WERI-Rb-1 (cell line): ENCODE data around the gene NMNAT3.

Experiments used
- DNase-seq: peaks from one replicate; pipeline ENCODE4 v3.0.0-alpha.2; 2020
- H3K27ac ChIP-seq: fragments of 250-450 bp; sonication (Bioruptor Pico); 2 replicates; pipeline ENCODE4 v1.5.1; 2020; ENCODE audit warnings: mild to moderate bottlenecking, moderate library complexity
- H3K27me3 ChIP-seq: fragments of 250-450 bp; sonication (Bioruptor Pico); 2 replicates; pipeline ENCODE4 v1.5.1; 2021; ENCODE audit warnings: mild to moderate bottlenecking, low read depth, moderate library complexity; ENCODE audit not compliant: insufficient read depth, severe bottlenecking
- H3K36me3 ChIP-seq: fragments of 250-450 bp; sonication (Bioruptor Pico); 2 replicates; pipeline ENCODE4 v1.5.1; 2020; ENCODE audit warnings: mild to moderate bottlenecking, moderate library complexity
- H3K4me3 ChIP-seq: 2 replicates; pipeline ENCODE4 v1.5.1; 2011; ENCODE audit warnings: low read depth, mild to moderate bottlenecking, control low read depth, low read length
- H3K9me3 ChIP-seq: fragments of 250-450 bp; sonication (Bioruptor Pico); 2 replicates; pipeline ENCODE4 v1.5.1; 2021; ENCODE audit warnings: mild to moderate bottlenecking, moderate library complexity; ENCODE audit not compliant: severe bottlenecking
- TF ChIP-seq, protein P1 (sequence below): IDR thresholded peaks from 2 replicates; pipeline ENCODE4 v1.5.1; 2011; ENCODE audit warnings: low read depth, mild to moderate bottlenecking, control low read depth, inconsistent platforms, low read length

Gene NMNAT3

DNA sequence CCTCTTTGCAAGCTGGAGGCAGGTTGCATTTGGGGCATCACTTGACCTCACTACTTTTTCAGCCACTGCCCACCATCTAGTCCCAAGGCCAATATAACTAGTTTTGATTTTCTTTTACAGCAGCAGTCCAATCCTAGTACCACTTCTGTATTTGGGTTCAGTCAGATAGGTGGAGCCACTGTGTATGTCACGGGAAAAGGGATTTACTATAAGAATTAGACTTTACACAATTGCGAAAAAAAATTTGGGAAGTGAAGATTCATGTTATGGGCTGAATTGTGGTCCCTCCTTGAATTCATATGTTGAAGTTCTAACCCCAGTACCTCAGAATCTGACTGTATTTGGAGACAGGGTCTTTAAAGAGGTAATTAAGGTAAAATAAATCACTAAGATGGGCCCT lies 37.4 kb upstream of the NMNAT3 start:
- TF ChIP-seq, protein P1, sequence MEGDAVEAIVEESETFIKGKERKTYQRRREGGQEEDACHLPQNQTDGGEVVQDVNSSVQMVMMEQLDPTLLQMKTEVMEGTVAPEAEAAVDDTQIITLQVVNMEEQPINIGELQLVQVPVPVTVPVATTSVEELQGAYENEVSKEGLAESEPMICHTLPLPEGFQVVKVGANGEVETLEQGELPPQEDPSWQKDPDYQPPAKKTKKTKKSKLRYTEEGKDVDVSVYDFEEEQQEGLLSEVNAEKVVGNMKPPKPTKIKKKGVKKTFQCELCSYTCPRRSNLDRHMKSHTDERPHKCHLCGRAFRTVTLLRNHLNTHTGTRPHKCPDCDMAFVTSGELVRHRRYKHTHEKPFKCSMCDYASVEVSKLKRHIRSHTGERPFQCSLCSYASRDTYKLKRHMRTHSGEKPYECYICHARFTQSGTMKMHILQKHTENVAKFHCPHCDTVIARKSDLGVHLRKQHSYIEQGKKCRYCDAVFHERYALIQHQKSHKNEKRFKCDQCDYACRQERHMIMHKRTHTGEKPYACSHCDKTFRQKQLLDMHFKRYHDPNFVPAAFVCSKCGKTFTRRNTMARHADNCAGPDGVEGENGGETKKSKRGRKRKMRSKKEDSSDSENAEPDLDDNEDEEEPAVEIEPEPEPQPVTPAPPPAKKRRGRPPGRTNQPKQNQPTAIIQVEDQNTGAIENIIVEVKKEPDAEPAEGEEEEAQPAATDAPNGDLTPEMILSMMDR: no peak
- H3K9me3 ChIP-seq: no peaks in the 10 kb centered on the region
- no peak overlapping the region for H3K4me3 ChIP-seq
- no peaks in the 10 kb centered on the region for H3K27me3 ChIP-seq
- no peaks in the 10 kb centered on the region for H3K36me3 ChIP-seq
- no peak for DNase-seq
- no peak overlapping the region for H3K27ac ChIP-seq

DNA sequence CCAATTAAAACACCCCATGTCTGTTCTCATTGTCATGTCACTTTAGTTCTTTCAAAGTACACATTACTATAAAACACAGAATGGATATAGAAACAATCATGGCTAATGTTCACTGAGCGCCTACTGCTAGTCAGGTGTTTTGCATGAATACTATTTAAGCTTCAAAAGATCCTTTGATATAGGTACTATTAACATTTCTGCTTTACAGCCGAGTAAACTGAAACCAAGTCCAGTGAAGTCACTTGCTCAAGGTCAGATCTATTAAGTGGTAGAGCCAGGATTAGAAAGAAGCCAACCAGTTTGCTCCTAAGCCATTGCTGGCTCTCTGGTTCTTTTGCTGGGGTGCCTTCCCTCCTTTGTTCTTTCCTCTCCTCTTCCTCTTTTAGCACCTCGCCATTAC lies 32.4 kb upstream of the NMNAT3 start:
- Histone ChIP-seq H3K27ac (no peak overlapping the region), H3K9me3 (no peaks in the 10 kb centered on the region), H3K27me3 (no peaks in the 10 kb centered on the region), H3K36me3 (no peaks in the 10 kb centered on the region), H3K4me3 (no peak overlapping the region)
- TF ChIP-seq, protein P1: no peak
- no peak for DNase-seq

DNA sequence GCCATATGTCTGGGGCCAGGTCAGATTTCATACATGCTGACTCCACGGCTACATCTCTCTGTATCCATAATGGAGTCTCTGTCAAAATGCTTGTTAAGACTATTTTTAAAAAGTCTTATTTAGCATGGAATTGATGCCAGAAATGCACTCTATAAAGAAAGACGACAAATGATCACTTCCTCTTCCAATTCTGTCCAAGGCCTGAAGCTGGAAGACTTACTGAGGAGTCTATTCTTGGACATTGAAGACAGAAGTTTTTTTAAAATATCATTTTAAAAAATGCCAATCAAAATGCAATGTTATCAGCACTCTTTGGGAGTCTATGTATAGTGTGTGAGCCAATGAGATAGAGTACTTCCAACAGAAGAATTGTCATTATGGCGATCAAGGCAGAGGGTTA lies 27.9 kb upstream of the NMNAT3 start:
- H3K36me3 ChIP-seq: no peaks in the 10 kb centered on the region
- no peak overlapping the region for H3K27ac ChIP-seq
- no peaks in the 10 kb centered on the region for H3K9me3 ChIP-seq
- H3K27me3 ChIP-seq: no peaks in the 10 kb centered on the region
- no peak for DNase-seq
- TF ChIP-seq, protein P1: no peak
- no peak overlapping the region for H3K4me3 ChIP-seq

DNA sequence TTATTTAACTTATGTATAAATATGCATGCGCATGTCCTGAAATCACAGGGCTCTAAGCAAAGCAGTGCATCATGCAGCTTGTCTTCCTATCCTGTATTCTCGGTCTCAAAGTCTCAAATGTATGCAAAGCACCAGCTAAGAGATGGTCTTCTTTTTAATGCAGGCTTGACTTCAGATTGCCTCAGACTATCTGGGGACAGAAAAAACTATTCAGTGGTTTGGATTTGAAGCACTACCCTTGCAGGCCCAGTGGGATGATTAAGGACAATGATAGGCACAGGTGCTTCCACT lies 18.5 kb upstream of the NMNAT3 start:
- Histone ChIP-seq H3K27me3 (no peaks in the 10 kb centered on the region), H3K9me3 (no peaks in the 10 kb centered on the region), H3K36me3 (no peaks in the 10 kb centered on the region), H3K27ac (no peak overlapping the region), H3K4me3 (no peak overlapping the region)
- DNase-seq: no peak
- TF ChIP-seq, protein P1: no peak

DNA sequence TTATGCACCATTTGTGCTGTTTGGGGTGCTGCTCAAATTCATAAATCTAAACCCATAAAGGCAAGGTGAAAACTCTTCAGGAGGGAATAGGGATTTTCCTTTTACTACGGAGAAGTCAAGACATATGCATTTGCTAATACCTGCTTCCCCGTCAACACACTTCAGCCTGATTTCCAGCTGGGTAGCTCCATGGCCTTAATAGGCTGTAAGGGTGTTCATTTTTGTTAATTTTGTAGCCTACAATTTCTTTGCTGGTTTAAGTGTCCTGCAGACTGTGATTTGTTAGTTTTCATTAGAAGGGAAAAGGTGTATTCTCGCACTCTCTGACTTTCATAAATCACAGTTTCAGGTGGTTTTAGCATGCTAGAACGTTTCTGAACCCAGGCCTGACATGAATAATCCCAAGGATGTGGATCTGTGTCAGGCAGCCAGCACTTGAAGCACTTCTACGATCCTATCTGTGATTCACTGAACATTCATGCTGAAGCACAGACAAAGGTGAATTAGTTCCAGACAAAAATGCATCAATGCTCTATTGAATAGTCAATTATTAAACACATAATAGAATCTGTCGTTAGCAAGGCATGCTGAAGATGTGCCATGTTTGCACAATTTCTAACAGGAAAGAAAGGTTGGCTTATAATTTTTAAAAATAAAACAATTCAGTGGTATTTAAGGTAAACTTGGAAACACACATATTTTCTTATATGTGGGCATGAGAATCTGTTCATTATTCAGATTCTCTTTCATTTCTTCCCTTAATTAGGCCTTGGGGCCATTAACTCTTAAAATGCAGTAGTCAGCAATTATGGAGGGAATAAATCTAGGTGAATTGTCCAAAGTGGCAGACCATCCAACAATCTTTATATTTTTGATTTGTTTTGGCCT lies 17.9 kb upstream of the NMNAT3 start:
- Histone ChIP-seq H3K4me3 (no peak overlapping the region), H3K9me3 (no peaks in the 10 kb centered on the region), H3K27ac (no peak overlapping the region), H3K36me3 (no peaks in the 10 kb centered on the region), H3K27me3 (no peaks in the 10 kb centered on the region)
- TF ChIP-seq, protein P1: no peak
- DNase-seq: no peak

DNA sequence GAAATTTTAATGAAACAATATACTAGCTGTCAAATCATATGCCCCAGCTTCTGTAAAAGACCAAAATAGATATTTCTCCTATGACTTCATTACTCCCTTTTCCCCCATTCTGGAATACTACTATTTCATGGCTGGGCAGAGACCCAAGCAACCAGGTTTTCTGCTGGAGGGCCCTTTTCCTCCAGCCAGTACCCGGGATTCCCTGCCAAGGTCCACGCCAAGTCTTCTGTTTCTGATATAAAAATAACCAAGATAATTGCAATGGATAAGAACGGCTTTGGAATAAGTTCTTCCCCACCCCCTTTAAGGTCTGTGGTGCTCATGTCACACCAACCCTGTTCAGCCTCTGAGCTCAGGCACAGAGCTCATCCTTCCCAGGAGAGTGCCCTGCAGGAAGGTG lies 17.2 kb upstream of the NMNAT3 start:
- DNase-seq: no peak
- no peak overlapping the region for H3K4me3 ChIP-seq
- H3K27me3 ChIP-seq: no peaks in the 10 kb centered on the region
- no peaks in the 10 kb centered on the region for H3K9me3 ChIP-seq
- H3K27ac ChIP-seq: no peak overlapping the region
- H3K36me3 ChIP-seq: no peaks in the 10 kb centered on the region
- TF ChIP-seq, protein P1: no peak
